DOHH2 (cell line): Measurements from ENCODE around the gene ELOB.

Experiments used
- H3F3A ChIP-seq: fragments of 200-600 bp; sonication (generic), shearing (Covaris generic); 2 replicates; pipeline ENCODE4 v1.6.0; 2016; ENCODE audit warnings: antibody characterized with exemption, mild to moderate bottlenecking; ENCODE audit not compliant: control insufficient read depth, insufficient read depth
- H3K27ac ChIP-seq: fragments of 200-600 bp; sonication (generic); 2 replicates; pipeline ENCODE4 v1.5.1; 2014; ENCODE audit warnings: low read depth, mild to moderate bottlenecking, low read length, moderate library complexity
- H3K27me3 ChIP-seq: fragments of 200-600 bp; sonication (generic); 2 replicates; pipeline ENCODE4 v1.6.1; 2014; ENCODE audit warnings: mild to moderate bottlenecking, low read length, mixed read lengths; ENCODE audit not compliant: control insufficient read depth
- H3K36me3 ChIP-seq: fragments of 200-600 bp; sonication (generic); 2 replicates; pipeline ENCODE4 v1.6.1; 2014; ENCODE audit warnings: mild to moderate bottlenecking, low read length, moderate library complexity, mixed read lengths; ENCODE audit not compliant: control insufficient read depth
- H3K4me1 ChIP-seq: fragments of 200-600 bp; sonication (generic); 2 replicates; pipeline ENCODE4 v1.6.1; 2014; ENCODE audit warnings: mild to moderate bottlenecking, low read length, mixed read lengths; ENCODE audit not compliant: control insufficient read depth
- H3K4me2 ChIP-seq: fragments of 200-600 bp; sonication (generic); 2 replicates; pipeline ENCODE4 v1.6.0; 2014; ENCODE audit warnings: mild to moderate bottlenecking, low read length, moderate library complexity
- H3K4me3 ChIP-seq: fragments of 200-600 bp; sonication (generic); 2 replicates; pipeline ENCODE4 v1.5.1; 2014; ENCODE audit warnings: mild to moderate bottlenecking, low read length, mixed read lengths
- H3K79me2 ChIP-seq: fragments of 200-600 bp; sonication (generic); 2 replicates; pipeline ENCODE4 v1.6.1; 2014; ENCODE audit warnings: mild to moderate bottlenecking, low read length, mixed read lengths; ENCODE audit not compliant: control insufficient read depth
- H3K9me2 ChIP-seq: fragments of 200-600 bp; sonication (generic); replicated peaks from 2 replicates; pipeline ENCODE4 v1.6.1; 2014; ENCODE audit warnings: mild to moderate bottlenecking, low read length, mixed read lengths; ENCODE audit not compliant: control insufficient read depth
- H3K9me3 ChIP-seq: fragments of 200-600 bp; sonication (generic); 2 replicates; pipeline ENCODE4 v1.6.1; 2014; ENCODE audit warnings: antibody characterized with exemption, low read length, mixed read lengths; ENCODE audit not compliant: control insufficient read depth, insufficient read depth
- H4K20me1 ChIP-seq: fragments of 200-600 bp; sonication (generic); 2 replicates; pipeline ENCODE4 v1.6.0; 2014; ENCODE audit warnings: low read depth, mild to moderate bottlenecking, antibody characterized with exemption, low read length, moderate library complexity; ENCODE audit not compliant: control insufficient read depth, insufficient read depth
- EZH2phosphoT487 ChIP-seq: fragments of 200-600 bp; sonication (generic); IDR thresholded peaks from 2 replicates; pipeline ENCODE4 v1.6.1; 2017; ENCODE audit warnings: borderline replicate concordance, mild to moderate bottlenecking, antibody characterized with exemption, low read length, moderate library complexity, mixed read lengths
- TF ChIP-seq, protein P1 (sequence below): fragments of 200-600 bp; sonication (generic); IDR thresholded peaks from one replicate; pipeline ENCODE4 v1.5.1; 2014; ENCODE audit warnings: antibody characterized with exemption, mild to moderate bottlenecking, low read depth, low read length; ENCODE audit not compliant: poor library complexity, severe bottlenecking

The ELOB gene

DNA sequence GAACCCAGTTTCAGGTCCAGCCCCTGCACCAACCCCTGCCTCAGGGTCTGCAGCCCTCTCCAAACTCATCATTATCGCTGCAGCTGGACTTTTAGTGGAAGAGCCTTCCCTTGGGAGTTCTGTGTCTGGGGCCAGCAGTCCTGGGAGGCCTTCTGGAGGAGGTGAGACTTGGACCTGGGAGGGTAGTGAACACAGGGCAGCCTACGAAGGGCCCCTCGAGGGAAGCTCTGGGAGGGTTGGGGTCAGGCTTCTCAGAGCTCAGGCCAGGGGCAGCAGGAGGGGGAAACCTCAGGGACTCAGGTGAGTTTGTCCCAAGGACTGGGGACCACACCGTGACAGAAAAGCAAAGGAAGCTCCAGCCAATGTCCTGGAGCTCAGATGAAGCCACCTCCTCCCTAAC is 35.9 kb downstream of the ELOB start:
- H4K20me1 ChIP-seq: no peaks in the 10 kb centered on the region

DNA sequence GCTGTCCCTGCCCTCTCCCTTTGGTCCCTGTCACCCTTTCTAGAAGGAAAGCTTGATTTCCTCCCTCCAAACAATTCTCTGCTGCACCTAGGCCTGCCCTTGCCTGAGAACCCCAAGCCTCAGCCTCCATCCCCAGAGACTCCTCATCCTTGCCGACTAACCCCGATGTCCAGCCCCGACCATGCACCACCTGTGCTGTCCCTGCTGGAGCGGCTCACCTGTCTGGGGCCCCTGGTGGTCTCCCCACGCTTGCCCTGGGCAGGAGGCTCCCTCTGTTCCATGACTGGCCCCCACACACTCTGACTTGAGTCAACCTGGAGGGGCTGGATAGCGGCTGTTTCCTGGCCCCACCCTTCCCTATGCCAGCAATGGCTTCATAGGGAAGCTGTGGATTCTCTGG is 36.6 kb downstream of the ELOB start:
- no peaks in the 10 kb centered on the region for H3K79me2 ChIP-seq
- H3F3A ChIP-seq: no peaks in the 10 kb centered on the region
- no peaks in the 10 kb centered on the region for H3K4me1 ChIP-seq
- TF ChIP-seq, protein P1, sequence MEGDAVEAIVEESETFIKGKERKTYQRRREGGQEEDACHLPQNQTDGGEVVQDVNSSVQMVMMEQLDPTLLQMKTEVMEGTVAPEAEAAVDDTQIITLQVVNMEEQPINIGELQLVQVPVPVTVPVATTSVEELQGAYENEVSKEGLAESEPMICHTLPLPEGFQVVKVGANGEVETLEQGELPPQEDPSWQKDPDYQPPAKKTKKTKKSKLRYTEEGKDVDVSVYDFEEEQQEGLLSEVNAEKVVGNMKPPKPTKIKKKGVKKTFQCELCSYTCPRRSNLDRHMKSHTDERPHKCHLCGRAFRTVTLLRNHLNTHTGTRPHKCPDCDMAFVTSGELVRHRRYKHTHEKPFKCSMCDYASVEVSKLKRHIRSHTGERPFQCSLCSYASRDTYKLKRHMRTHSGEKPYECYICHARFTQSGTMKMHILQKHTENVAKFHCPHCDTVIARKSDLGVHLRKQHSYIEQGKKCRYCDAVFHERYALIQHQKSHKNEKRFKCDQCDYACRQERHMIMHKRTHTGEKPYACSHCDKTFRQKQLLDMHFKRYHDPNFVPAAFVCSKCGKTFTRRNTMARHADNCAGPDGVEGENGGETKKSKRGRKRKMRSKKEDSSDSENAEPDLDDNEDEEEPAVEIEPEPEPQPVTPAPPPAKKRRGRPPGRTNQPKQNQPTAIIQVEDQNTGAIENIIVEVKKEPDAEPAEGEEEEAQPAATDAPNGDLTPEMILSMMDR: no peak
- TF ChIP-seq EZH2phosphoT487: no peak
- H3K27me3 ChIP-seq: no peaks in the 10 kb centered on the region
- no peak overlapping the region for H3K27ac ChIP-seq
- H3K9me3 ChIP-seq: no peaks in the 10 kb centered on the region
- H3K4me2 ChIP-seq: no peak overlapping the region
- no peaks in the 10 kb centered on the region for H4K20me1 ChIP-seq
- H3K9me2 ChIP-seq: no peaks in the 10 kb centered on the region
- H3K4me3 ChIP-seq: no peak overlapping the region
- no peaks in the 10 kb centered on the region for H3K36me3 ChIP-seq

More for the DNA sequence above, 35.9 kb downstream of the ELOB start:
- no peaks in the 10 kb centered on the region for H3F3A ChIP-seq
- no peak for TF ChIP-seq EZH2phosphoT487
- TF ChIP-seq, protein P1: no peak
- no peaks in the 10 kb centered on the region for H3K9me2 ChIP-seq
- no peaks in the 10 kb centered on the region for H3K36me3 ChIP-seq
- no peaks in the 10 kb centered on the region for H3K79me2 ChIP-seq
- no peak overlapping the region for H3K4me3 ChIP-seq
- no peak overlapping the region for H3K4me2 ChIP-seq
- no peaks in the 10 kb centered on the region for H3K27me3 ChIP-seq
- no peaks in the 10 kb centered on the region for H3K9me3 ChIP-seq
- H3K27ac ChIP-seq: no peak overlapping the region
- no peaks in the 10 kb centered on the region for H3K4me1 ChIP-seq

GRCh38 chr16:2739625-2740430 is 37.3 kb downstream of the ELOB start:
- TF ChIP-seq, protein P1: no peak
- no peak for TF ChIP-seq EZH2phosphoT487

More at GRCh38 chr16:2739625-2740430, 37.3 kb downstream of the ELOB start:
- Histone ChIP-seq H3K4me2 (no peak overlapping the region), H3K27me3 (no peaks in the 10 kb centered on the region), H3K4me3 (no peak overlapping the region), H3F3A (no peaks in the 10 kb centered on the region), H3K79me2 (no peaks in the 10 kb centered on the region), H3K36me3 (no peaks in the 10 kb centered on the region), H3K4me1 (no peaks in the 10 kb centered on the region), H3K9me2 (no peaks in the 10 kb centered on the region), H3K27ac (no peak overlapping the region), H4K20me1 (no peaks in the 10 kb centered on the region), H3K9me3 (no peaks in the 10 kb centered on the region)
